HEK293 (cell line): ENCODE data around the gene PREX1.

Experiments
- KLF10 ChIP-seq: fragments of 450-650 bp; IDR thresholded peaks from 2 replicates; pipeline ENCODE4 v1.5.1; 2018; ENCODE audit warnings: missing biosample characterization, mild to moderate bottlenecking, missing genetic modification characterization
- ZBTB21 ChIP-seq: fragments of 450-650 bp; formaldehyde crosslinking; IDR thresholded peaks from 2 replicates; pipeline ENCODE4 v1.5.1; 2017; ENCODE audit warnings: missing biosample characterization, missing genetic modification characterization
- ZIC2 ChIP-seq: fragments of 450-650 bp; formaldehyde crosslinking; IDR thresholded peaks from 2 replicates; pipeline ENCODE4 v1.5.1; 2016; ENCODE audit warnings: missing biosample characterization, missing genetic modification characterization
- ZNF114 ChIP-seq: fragments of 450-650 bp; formaldehyde crosslinking; IDR thresholded peaks from 2 replicates; pipeline ENCODE4 v1.5.0; 2017; ENCODE audit warnings: missing biosample characterization, missing genetic modification characterization
- ZNF221 ChIP-seq: fragments of 450-650 bp; formaldehyde crosslinking; IDR thresholded peaks from 2 replicates; pipeline ENCODE4 v1.5.1; 2017; ENCODE audit warnings: missing biosample characterization, missing genetic modification characterization, borderline replicate concordance
- ZNF239 ChIP-seq: fragments of 450-650 bp; formaldehyde crosslinking; IDR thresholded peaks from 2 replicates; pipeline ENCODE4 v1.5.1; 2016; ENCODE audit warnings: missing biosample characterization, missing genetic modification characterization
- ZNF302 ChIP-seq: fragments of 450-650 bp; formaldehyde crosslinking; IDR thresholded peaks from 2 replicates; pipeline ENCODE4 v1.5.1; 2016; ENCODE audit warnings: missing biosample characterization, missing genetic modification characterization, low read depth
- ZNF571 ChIP-seq: fragments of 450-650 bp; formaldehyde crosslinking; IDR thresholded peaks from 2 replicates; pipeline ENCODE4 v1.5.0; 2017; ENCODE audit warnings: missing biosample characterization, missing genetic modification characterization
- ZNF792 ChIP-seq: fragments of 450-650 bp; formaldehyde crosslinking; IDR thresholded peaks from 2 replicates; pipeline ENCODE4 v1.5.1; 2016; ENCODE audit warnings: missing biosample characterization, missing genetic modification characterization
- TF ChIP-seq, protein P1 (sequence below): fragments of 450-650 bp; formaldehyde crosslinking; IDR thresholded peaks from 2 replicates; pipeline ENCODE4 v1.5.1; 2016; ENCODE audit warnings: missing biosample characterization, missing genetic modification characterization
- TF ChIP-seq, protein P2 (sequence below): fragments of 450-650 bp; formaldehyde crosslinking; IDR thresholded peaks from 2 replicates; pipeline ENCODE4 v1.5.1; 2017; ENCODE audit warnings: missing biosample characterization, missing genetic modification characterization

DNA sequence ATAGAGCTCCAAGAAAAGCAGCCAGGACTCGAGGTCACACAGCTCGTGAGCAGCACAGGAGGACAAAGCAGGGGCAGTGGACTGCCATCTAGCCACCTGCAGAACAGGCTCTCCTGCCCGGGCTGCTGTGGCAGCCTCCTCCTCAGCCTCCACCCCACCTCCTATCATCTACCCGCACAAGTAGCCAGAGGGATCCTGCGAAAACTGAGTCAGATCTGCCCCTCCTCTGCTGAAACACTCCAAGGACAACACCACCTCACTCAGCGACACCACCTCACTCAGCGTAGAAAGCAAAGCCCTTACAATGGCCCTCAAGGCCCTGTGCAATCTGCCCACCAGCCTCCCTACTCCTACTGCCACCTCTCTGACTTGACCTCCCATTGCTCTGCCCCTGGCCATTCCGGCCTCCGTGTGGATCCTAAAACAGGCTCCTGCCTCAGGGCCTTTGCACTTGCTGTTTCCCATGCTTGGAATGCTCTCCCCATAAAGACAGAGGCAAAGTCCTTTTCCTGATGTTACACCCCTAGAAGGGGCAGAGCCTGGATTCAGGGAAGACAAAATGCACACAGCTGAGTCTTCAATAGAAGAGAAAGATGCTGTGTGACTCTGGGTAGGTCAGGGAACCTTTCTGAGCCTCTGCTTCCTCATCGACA, 19.3 kb downstream of the PREX1 start:
- TF ChIP-seq ZNF221 (no peak), ZNF302 (tag by site-specific recombination) (no peak), ZNF792 (tag by site-specific recombination) (no peak), ZNF239 (no peak), ZNF114 (tag by site-specific recombination) (no peak), ZBTB21 (no peak), ZNF571 (tag by site-specific recombination) (no peak), KLF10 (tag by site-specific recombination) (no peak), ZIC2 (tag by site-specific recombination) (no peak)
- TF ChIP-seq, protein P1, sequence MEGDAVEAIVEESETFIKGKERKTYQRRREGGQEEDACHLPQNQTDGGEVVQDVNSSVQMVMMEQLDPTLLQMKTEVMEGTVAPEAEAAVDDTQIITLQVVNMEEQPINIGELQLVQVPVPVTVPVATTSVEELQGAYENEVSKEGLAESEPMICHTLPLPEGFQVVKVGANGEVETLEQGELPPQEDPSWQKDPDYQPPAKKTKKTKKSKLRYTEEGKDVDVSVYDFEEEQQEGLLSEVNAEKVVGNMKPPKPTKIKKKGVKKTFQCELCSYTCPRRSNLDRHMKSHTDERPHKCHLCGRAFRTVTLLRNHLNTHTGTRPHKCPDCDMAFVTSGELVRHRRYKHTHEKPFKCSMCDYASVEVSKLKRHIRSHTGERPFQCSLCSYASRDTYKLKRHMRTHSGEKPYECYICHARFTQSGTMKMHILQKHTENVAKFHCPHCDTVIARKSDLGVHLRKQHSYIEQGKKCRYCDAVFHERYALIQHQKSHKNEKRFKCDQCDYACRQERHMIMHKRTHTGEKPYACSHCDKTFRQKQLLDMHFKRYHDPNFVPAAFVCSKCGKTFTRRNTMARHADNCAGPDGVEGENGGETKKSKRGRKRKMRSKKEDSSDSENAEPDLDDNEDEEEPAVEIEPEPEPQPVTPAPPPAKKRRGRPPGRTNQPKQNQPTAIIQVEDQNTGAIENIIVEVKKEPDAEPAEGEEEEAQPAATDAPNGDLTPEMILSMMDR (tag by site-specific recombination) = no peak
- TF ChIP-seq, protein P2, sequence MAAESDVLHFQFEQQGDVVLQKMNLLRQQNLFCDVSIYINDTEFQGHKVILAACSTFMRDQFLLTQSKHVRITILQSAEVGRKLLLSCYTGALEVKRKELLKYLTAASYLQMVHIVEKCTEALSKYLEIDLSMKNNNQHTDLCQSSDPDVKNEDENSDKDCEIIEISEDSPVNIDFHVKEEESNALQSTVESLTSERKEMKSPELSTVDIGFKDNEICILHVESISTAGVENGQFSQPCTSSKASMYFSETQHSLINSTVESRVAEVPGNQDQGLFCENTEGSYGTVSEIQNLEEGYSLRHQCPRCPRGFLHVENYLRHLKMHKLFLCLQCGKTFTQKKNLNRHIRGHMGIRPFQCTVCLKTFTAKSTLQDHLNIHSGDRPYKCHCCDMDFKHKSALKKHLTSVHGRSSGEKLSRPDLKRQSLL = no peak
